ENCODE measurements around the gene RANBP3. TPM values are rescaled to one million over a fixed set of nuclear protein-coding genes. Genes with fewer than 3 reads are reported as not detected.
"Not testable (repeated sequence)": the region's sequence is repeated elsewhere in the genome, so short reads cannot be mapped to it uniquely, and the experiment has no call there.

Gene RANBP3
- polyA plus RNA-seq, 3 donors, result 54.4 to 66.9 (median 63.4) TPM

- no peak for DNase-seq (ENCODE audit: low read depth in 3 of 3, low spot score in 2 of 3)
These were observed 11.6 kb upstream of the RANBP3 start for GRCh38 chr19:5989388-5990074.

- no peak for DNase-seq (ENCODE audit: low read depth in 3 of 3, low spot score in 2 of 3)
These were observed 10.8 kb upstream of the RANBP3 start for GRCh38 chr19:5988517-5989387.

DNA sequence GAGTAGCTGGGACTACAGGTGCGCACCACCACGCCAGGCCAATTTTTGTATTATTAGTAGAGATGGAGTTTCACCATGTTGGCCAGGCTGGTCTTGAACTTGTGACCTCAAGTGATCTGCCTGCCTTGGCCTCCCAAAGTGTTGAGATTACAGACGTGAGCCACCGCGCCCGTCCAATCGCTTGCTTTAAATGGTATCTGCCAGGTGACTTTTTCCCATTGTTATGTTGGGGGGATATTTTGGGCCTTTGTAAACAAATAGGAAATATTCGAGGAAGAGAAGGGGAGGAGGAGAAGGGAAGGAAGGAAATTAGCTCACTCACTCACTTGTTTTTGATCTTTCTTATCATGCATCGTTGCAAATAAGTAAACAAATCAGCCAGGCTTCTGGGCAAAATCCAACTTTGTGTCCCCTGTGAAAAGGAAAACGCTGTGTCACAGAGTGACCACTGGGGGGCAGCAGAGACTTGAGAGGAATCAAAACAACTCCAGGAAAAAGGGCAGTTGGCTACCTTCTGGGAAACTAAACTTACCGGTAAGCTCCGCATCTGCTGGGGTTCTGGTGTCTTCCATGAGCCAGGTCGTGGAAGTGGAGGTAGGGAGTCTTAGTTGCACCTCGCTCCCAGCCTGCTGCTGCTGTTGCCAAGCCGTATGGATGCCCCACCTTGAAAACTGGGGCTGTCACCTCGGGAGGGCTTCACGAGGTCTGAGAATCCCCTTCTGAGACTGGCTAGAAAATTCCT, 9.3 kb upstream of the RANBP3 start:
- no peak for DNase-seq (ENCODE audit: low read depth in 3 of 3, low spot score in 2 of 3)

GRCh38 chr19:5985837-5986236, 7.9 kb upstream of the RANBP3 start:
- not testable (repeated sequence) for DNase-seq (ENCODE audit: low read depth in 3 of 3, low spot score in 2 of 3)

DNA sequence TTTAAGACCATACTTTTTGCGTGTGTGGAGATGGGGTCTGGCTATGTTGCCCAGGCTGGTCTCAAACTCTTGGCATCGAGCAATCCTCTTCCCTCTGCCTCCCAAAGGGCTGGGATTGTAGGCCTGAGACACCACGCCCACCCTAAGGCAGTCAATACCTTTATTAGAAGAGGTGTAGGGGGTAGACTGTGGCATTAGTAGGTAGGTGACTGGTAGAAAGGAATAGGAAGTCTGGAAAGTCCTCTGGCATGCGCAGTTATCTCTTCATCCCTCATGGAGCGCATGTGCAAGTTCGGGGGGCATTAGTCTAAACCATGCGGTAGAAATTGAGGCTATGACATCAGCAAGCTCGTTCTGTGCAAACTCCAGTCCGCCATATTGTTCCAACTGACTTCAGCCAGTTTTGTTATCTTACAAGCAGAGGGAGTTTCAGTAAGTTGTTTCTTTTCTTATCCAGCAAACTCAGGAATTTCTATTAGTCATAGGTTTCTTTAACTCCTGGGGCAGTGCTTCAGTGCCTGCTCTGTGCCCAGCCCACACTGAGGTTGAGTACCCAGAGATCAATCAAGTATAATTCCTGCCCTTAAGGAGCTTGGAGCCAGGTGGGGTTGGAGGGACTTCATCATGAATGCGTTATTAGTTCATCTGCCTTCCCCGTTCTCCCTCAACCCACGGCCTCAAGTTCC, 7.3 kb upstream of the RANBP3 start:
- DNase-seq (ENCODE audit: low read depth in 3 of 3, low spot score in 2 of 3), result no peak

GRCh38 chr19:5984600-5984999, 6.7 kb upstream of the RANBP3 start:
- DNase-seq (ENCODE audit: low read depth in 3 of 3, low spot score in 2 of 3), result no peak

DNA sequence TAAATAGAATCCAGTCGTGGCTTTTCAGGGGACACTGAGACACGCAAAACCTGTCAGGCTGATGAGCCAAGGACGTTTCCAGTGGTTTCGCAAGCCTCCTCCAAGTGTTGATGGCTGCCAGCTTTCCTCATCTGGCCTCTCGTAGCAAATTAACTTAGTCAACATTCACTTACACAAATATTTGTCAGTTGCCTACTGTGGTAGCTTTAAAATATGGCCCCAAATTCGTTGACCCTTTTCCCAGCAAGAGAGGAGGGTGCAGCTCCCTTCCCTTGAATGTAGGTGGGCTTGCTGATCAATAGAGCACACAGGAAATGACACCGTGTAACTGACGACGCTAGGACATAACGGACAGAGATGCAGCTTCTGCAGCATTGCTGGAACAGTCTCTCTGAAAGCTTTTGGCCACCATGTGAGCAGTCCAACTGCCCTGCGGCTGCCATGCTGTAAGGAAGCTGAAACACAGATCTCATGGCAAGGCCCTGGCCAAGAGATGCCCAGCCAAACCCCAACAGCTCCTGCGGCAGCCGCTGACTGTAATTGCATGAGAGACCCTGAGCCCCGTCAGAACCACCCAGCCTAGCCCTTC, 5.5 kb upstream of the RANBP3 start:
- DNase-seq (ENCODE audit: low read depth in 3 of 3, low spot score in 2 of 3), result no peak

GRCh38 chr19:5978606-5979552, 939 bp upstream of the RANBP3 start:
- DNase-seq (ENCODE audit: low read depth in 3 of 3, low spot score in 2 of 3), result no peak

DNA sequence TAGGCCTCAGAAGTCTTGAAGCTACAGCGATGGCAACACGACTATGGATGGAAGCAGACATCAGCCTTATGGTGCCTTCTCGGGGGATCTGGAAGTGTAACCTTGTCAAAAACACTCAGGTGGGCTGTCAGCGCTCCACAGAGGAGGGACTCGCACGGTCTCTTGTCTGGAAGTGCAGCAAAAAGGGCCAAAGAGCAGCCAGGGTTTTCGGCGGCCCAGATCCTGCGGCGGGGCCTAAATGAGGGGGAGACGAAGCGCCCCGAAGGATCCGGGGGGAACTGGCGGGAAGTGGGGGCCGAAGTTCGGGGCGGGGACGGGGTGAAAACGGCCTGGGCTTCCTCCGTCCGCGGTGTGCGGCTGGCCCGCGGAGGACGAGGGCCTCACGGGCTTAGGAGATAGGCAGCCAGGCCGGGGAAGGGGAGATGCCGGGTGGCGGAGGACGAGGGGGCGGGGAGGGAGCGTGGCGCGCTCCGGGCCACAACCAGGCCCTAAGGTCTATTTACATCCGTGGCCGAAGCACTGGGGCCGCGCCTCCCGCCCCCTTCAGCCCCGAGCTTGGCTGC, 637 bp downstream of the RANBP3 start:
- no peak for DNase-seq (ENCODE audit: low read depth in 3 of 3, low spot score in 2 of 3)

GRCh38 chr19:5976768-5977167, 1.2 kb downstream of the RANBP3 start:
- no peak for DNase-seq (ENCODE audit: low read depth in 3 of 3, low spot score in 2 of 3)

GRCh38 chr19:5975388-5975728, 2.6 kb downstream of the RANBP3 start:
- no peak for DNase-seq (ENCODE audit: low read depth in 3 of 3, low spot score in 2 of 3)

- DNase-seq (ENCODE audit: low read depth in 3 of 3, low spot score in 2 of 3), result no peak
These were observed 3.1 kb downstream of the RANBP3 start for GRCh38 chr19:5974721-5975387.

GRCh38 chr19:5973867-5974635, 3.9 kb downstream of the RANBP3 start:
- DNase-seq (ENCODE audit: low read depth in 3 of 3, low spot score in 2 of 3), result no peak

DNA sequence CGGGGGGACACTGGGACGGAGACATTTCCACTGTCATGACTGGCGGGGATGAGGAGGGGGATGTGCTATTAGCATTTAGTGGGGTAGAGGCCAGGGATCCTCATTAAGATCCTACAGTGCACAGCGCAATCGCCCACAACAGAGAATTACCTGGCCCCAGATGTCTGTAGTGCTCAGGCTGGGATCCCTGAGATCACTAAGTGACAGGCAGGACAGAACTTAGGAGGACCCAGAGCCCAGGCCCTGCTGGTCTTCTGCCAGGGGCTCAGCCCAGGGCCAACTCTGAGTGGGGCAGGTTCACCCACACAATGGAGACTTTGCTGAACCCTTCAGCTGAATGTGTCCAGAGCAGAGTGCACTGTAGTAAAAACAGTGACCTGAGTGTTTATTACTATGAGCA, 4.6 kb downstream of the RANBP3 start:
- DNase-seq (ENCODE audit: low read depth in 3 of 3, low spot score in 2 of 3), result no peak

DNA sequence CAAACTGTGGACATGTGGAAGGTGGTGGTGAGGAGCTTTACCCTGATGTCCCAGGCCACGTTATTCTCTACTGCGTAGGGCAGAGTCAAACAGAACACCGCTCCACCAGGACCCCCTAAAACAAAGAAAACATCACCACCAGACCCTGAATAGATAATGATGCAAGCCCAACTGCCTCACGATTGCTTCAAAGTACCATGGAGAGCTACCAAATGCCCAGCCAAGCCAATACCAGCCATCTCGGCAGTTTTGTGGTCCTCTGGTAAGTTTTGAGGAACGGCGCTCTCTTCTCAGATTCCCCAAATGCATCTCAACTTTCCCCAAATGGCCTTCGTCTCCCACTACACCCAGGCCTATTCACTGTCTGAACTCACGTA, 5.6 kb downstream of the RANBP3 start:
- DNase-seq (ENCODE audit: low read depth in 3 of 3, low spot score in 2 of 3), result no peak

GRCh38 chr19:5971714-5972354, 6.1 kb downstream of the RANBP3 start:
- no peak for DNase-seq (ENCODE audit: low read depth in 3 of 3, low spot score in 2 of 3)

- no peak for DNase-seq (ENCODE audit: low read depth in 3 of 3, low spot score in 2 of 3)
These were observed 8.5 kb downstream of the RANBP3 start for GRCh38 chr19:5969476-5969875.

Measured in right renal cortex interstitium (tissue), 3 donors.